Measurements from ENCODE around the gene AFF3.
A peak's percentile ranks its signal among the peaks of the same experiment; 100 is the strongest.
"Not testable (repeated sequence)": the region's sequence is repeated elsewhere in the genome, so short reads cannot be mapped to it uniquely, and the experiment has no call there.

Gene AFF3

DNA sequence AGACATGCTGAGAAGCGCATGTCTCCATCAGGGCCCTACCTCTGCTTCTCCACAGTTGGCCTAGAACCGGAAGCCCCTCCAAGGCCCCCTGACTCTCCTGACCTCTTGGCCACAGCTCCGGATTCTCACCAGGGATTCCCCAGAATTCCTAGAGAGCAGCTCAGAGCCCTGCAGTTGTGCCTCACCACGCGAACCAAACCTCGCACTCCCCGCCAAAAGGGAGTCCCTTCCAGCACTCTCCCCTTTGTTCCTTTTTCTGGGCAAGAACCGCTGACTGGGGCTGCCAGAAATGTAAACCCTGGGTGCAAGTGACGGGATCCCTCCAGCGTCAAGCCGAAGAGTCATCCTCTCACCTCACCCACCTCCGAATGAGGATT lies 36.7 kb downstream of the AFF3 start:
- no peak for DNase-seq

GRCh38 chr2:100104718-100105677 lies 37.4 kb downstream of the AFF3 start:
- peak; percentile 12 to 25 for DNase-seq

DNA sequence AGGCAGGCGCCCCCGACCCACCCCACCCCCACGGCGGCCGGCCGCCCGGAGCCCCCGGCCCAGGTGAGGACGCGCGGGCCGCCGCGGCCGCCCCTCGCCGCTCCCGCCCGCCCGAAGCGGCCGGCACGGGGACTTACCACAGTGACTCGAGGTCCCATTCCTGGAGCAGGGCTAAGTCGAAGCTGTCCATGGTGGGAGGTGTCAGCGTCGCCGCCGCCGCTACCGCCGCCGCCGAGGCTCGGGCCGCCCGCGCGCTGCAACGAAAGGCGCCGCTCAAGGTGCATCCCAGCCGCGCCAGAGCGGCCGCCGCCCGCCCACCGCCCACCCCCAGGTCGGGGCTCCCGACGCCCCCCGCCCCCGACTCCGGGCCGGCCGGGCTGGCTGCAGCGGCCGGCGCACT lies 38.1 kb downstream of the AFF3 start:
- DNase-seq = not testable (repeated sequence)

- not testable (repeated sequence) for DNase-seq
Measured at GRCh38 chr2:100103527-100104252, 38.7 kb downstream of the AFF3 start.

GRCh38 chr2:100102466-100103180 lies 39.8 kb downstream of the AFF3 start:
- DNase-seq = not testable (repeated sequence)

- DNase-seq = not testable (repeated sequence)
Measured at GRCh38 chr2:100098855-100099254, 43.5 kb downstream of the AFF3 start.

- DNase-seq = not testable (repeated sequence)
Measured at GRCh38 chr2:100097611-100098294, 44.6 kb downstream of the AFF3 start.

GRCh38 chr2:100095845-100096244 lies 46.5 kb downstream of the AFF3 start:
- not testable (repeated sequence) for DNase-seq

GRCh38 chr2:100091807-100092206 lies 50.6 kb downstream of the AFF3 start:
- DNase-seq = not testable (repeated sequence)

DNA sequence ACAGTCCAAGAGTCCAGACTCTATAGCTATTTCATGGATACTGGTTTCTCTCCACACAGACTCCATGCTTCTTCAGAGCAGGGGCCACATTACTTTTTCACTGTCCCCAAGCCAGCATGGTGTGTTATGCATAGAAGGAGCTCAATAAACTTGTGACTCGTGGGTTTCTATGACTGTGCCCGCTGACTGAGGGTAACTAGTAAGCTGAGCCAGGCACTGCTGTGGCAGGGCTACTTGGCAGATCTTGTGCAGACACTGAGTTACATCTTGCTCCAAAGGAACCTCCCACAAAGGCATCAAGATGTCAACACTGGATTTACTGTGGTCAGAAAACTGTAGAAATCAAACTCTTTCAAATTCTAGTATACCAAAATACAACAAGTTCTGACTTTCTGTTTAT lies 56.6 kb downstream of the AFF3 start:
- DNase-seq = not testable (repeated sequence)

GRCh38 chr2:100083421-100084216 lies 58.8 kb downstream of the AFF3 start:
- not testable (repeated sequence) for DNase-seq

- not testable (repeated sequence) for DNase-seq
Measured at GRCh38 chr2:100082302-100082978, 60.0 kb downstream of the AFF3 start.

GRCh38 chr2:100077935-100078334 lies 64.5 kb downstream of the AFF3 start:
- DNase-seq = no peak

GRCh38 chr2:100077456-100077855 lies 64.9 kb downstream of the AFF3 start:
- DNase-seq = no peak

GRCh38 chr2:100075532-100075931 lies 66.9 kb downstream of the AFF3 start:
- no peak for DNase-seq

GRCh38 chr2:100073110-100073509 lies 69.3 kb downstream of the AFF3 start:
- no peak for DNase-seq

DNA sequence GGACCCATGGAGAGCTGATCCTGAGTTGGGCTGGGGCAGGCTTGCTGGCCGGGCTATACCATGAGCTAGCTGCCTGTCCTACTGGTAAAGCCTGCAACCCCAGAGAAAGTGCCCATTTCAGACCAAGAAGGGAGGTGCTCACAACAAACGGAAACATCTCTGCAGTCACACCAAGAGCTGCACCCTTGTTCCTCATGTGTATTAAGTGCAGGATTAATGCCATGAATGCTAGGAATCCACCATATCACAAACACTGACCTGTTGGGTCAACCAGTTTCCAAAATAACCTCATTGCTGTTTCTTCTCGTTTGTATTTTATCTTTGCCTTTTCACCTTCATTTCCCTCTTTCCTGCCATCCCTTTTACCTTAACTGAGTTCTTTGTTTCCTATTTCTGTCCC lies 69.9 kb downstream of the AFF3 start:
- DNase-seq = no peak

GRCh38 chr2:100071335-100072043 lies 70.9 kb downstream of the AFF3 start:
- no peak for DNase-seq

- DNase-seq = no peak
Measured at GRCh38 chr2:100070078-100070477, 72.3 kb downstream of the AFF3 start.

DNA sequence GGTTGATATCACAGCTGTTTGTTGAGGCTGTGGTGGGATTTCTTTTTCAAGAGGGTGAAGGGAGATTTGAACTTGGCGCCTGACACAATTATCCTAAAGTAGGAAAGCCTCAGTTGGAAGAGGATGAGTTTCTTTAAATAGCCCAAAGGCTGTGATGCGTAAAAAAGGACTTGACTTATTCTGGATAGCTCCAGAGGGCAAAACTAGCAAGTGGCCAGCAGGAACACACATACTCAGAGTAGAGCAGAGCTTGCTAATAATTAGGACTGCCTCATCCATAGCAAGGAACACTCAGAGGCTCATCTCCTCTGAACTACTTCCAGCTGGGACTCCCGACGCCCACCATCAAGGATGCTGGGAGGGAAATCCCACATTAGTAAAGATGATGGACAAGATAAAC lies 74.0 kb downstream of the AFF3 start:
- no peak for DNase-seq

Measured in stimulated activated CD4-positive, alpha-beta T cell treated with anti-CD3 and anti-CD28 coated beads, Interleukin-4, amount 100 ng/mL, for 4 hours (primary cell).